CD14-positive monocyte (primary cell): Measurements from ENCODE around the gene PCDH1. TPM values are rescaled to one million over a fixed set of nuclear protein-coding genes. Genes with fewer than 3 reads are reported as not detected.
A peak's percentile ranks its signal among the peaks of the same experiment; 100 is the strongest.

Source experiments
- DNase-seq, 3 donors: peaks; one replicate each; pipeline ENCODE4 v3.0.0-alpha.2; 2011 to 2022
- H2AFZ ChIP-seq: 2 replicates; pipeline ENCODE4 v1.6.0; 2012; ENCODE audit warnings: mild to moderate bottlenecking, low read depth, low read length, inconsistent platforms; ENCODE audit not compliant: insufficient read depth, poor library complexity, severe bottlenecking
- H3K27ac ChIP-seq, 2 donors: 1 replicate in 1 of 2; 2 replicates in 1 of 2; pipeline ENCODE4 v1.5.1; 2012 to 2013; ENCODE audit warnings: low read length in 2 of 2, control low read depth in 1 of 2, inconsistent platforms in 1 of 2, low read depth in 1 of 2, mild to moderate bottlenecking in 1 of 2
- H3K27me3 ChIP-seq, 2 donors: one replicate each; pipeline versions ENCODE4 v1.6.0 to v1.6.1; 2011 to 2013; ENCODE audit warnings: low read length in 2 of 2; ENCODE audit not compliant: control insufficient read depth in 2 of 2, insufficient read depth in 2 of 2
- H3K36me3 ChIP-seq, 2 donors: replicated peaks in 1 of 2; 1 replicate in 1 of 2; 2 replicates in 1 of 2; pipeline versions ENCODE4 v1.5.1 to v1.6.1; 2012 to 2013; ENCODE audit warnings: low read length in 2 of 2, control low read depth in 1 of 2, inconsistent platforms in 1 of 2, mild to moderate bottlenecking in 1 of 2; ENCODE audit not compliant: insufficient read depth in 2 of 2, control insufficient read depth in 1 of 2
- H3K4me1 ChIP-seq, 2 donors: 1 replicate in 1 of 2; 2 replicates in 1 of 2; pipeline versions ENCODE4 v1.5.1 to v1.6.1; 2012 to 2013; ENCODE audit warnings: low read length in 2 of 2, control low read depth in 1 of 2, inconsistent platforms in 1 of 2, mild to moderate bottlenecking in 1 of 2, moderate library complexity in 1 of 2; ENCODE audit not compliant: insufficient read depth in 2 of 2, control insufficient read depth in 1 of 2
- H3K4me2 ChIP-seq: replicated peaks from 2 replicates; pipeline ENCODE3; 2012; ENCODE audit warnings: low read length, moderate library complexity, mild to moderate bottlenecking; ENCODE audit not compliant: poor library complexity, severe bottlenecking; ENCODE audit errors: extremely low read depth
- H3K4me3 ChIP-seq, 3 experiments: fragments of 200-600 bp in 1 of 3; sonication (generic) in 1 of 3; replicated peaks in 1 of 3; 1 replicate in 2 of 3; 2 replicates in 1 of 3; pipeline ENCODE4 v1.5.1; 2011 to 2013; ENCODE audit warnings: low read length in 3 of 3, mild to moderate bottlenecking in 3 of 3, control low read depth in 2 of 3, low read depth in 2 of 3, inconsistent platforms in 1 of 3, moderate library complexity in 1 of 3
- H3K79me2 ChIP-seq: 2 replicates; pipeline ENCODE4 v1.6.0; 2012; ENCODE audit warnings: mild to moderate bottlenecking, control low read depth, inconsistent platforms, low read length, moderate library complexity; ENCODE audit not compliant: insufficient read depth
- H3K9ac ChIP-seq: 2 replicates; pipeline ENCODE4 v1.6.0; 2017; ENCODE audit warnings: low read length, mild to moderate bottlenecking; ENCODE audit not compliant: insufficient read depth, poor library complexity, severe bottlenecking
- H3K9me3 ChIP-seq, 2 donors: replicated peaks in 1 of 2; 1 replicate in 1 of 2; 2 replicates in 1 of 2; pipeline versions ENCODE4 v1.5.1 to v1.6.1; 2012 to 2013; ENCODE audit warnings: low read length in 2 of 2, control low read depth in 1 of 2; ENCODE audit not compliant: control insufficient read depth in 1 of 2, insufficient read depth in 1 of 2
- H4K20me1 ChIP-seq: 2 replicates; pipeline ENCODE4 v1.6.0; 2012; ENCODE audit warnings: mild to moderate bottlenecking, low read length, control low read depth, moderate library complexity; ENCODE audit not compliant: insufficient read depth
- H3K27ac Mint-ChIP-seq, 7 donors: one replicate each; pipeline ENCODE4 v1.8.0; 2020; ENCODE audit warnings: mild to moderate bottlenecking in 7 of 7, mixed read lengths in 7 of 7, moderate library complexity in 6 of 7, inconsistent platforms in 2 of 7
- H3K27me3 Mint-ChIP-seq, 3 donors: one replicate each; pipeline ENCODE4 v1.8.0; 2021 to 2022; ENCODE audit warnings: low read depth in 3 of 3, mild to moderate bottlenecking in 3 of 3, mixed read lengths in 3 of 3, moderate library complexity in 3 of 3, inconsistent platforms in 1 of 3
- H3K36me3 Mint-ChIP-seq, 2 donors: one replicate each; pipeline ENCODE4 v1.8.0; 2020; ENCODE audit warnings: mixed read lengths in 2 of 2, inconsistent platforms in 1 of 2, mild to moderate bottlenecking in 1 of 2
- H3K4me1 Mint-ChIP-seq: one replicate; pipeline ENCODE4 v1.8.0; 2020; ENCODE audit warnings: mild to moderate bottlenecking, mixed read lengths
- H3K4me3 Mint-ChIP-seq, 2 donors: one replicate each; pipeline ENCODE4 v1.8.0; 2020; ENCODE audit warnings: mild to moderate bottlenecking in 2 of 2, mixed read lengths in 2 of 2, moderate library complexity in 1 of 2
- H3K9me3 Mint-ChIP-seq, 7 donors: one replicate each; pipeline ENCODE4 v1.8.0; 2020 to 2022; ENCODE audit warnings: mixed read lengths in 7 of 7, mild to moderate bottlenecking in 6 of 7, moderate library complexity in 6 of 7, inconsistent platforms in 2 of 7
- WGBS: methylation state at CpG from one replicate; pipeline ENCODE4 v1.1.5; 2013; ENCODE audit warnings: missing lambda C conversion rate; ENCODE audit not compliant: insufficient coverage; 5-methylcytosine and 5-hydroxymethylcytosine counted together
- intact Hi-C, 2 donors: fragments of 100-400 bp; cut with micrococcal nuclease; formaldehyde crosslinking; loops; one replicate each; pipeline versions ENCODE4 v1.15.0 to v1.15.1; 2023
- polyA plus RNA-seq, 3 donors: library from polyadenylated mRNA; depleted of rRNA in 1 of 3; unstranded in 2 of 3; stranded (reverse) in 1 of 3; fragments of 300-500 nt in 2 of 3; fragments of >200 nt in 1 of 3; fragmentation: Illumina TruSeq in 2 of 3; gene quantifications; 1 replicate in 2 of 3; 2 replicates in 1 of 3; pipeline ENCODE4 v1.2.3, GENCODE V29; 2012 to 2021
- TF ChIP-seq, protein P1 (sequence below): fragments of 200-600 bp; IDR thresholded peaks from one replicate; pipeline ENCODE4 v1.8.0; 2022; ENCODE audit warnings: antibody characterized with exemption, mild to moderate bottlenecking

PCDH1 gene
- polyA plus RNA-seq, 3 donors, result not detected

DNA sequence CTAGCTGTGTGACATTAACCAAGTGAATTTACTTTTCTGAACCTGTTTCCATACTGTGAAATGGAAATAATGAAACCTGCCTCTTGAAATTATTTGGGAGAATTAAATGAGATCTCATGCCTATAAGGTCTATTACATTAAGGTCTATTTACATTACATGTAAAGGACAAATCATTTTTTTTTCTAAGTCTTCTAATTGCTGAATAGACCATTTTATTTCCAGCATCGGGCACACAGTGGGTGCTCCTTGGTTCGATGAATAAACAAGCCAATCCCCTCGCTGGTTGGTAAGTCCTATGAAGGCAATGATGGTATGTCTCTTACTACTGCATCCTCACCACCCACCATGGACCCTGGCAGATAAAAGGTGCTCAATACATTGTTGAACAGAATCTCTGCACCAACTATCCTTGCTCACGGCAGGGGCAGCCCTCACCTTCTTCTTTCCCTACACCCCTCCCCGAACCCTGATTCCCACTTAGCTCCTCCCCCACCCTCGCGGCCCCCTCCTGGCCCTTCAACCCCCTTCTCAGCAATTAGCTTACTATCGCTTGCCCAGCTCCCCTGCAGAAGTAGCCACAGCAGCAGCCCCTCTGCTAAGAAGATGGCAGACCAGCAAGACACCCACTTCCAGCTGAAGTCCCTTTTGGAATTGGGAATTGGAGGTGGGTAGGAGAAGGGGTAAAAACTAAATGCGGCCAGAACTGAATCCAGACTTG, 3.0 kb downstream of the PCDH1 start:
- DNase-seq, result no peak

GRCh38 chr5:141874262-141874964, 3.8 kb downstream of the PCDH1 start:
- H3K4me3 ChIP-seq, result no peak overlapping the region
- peaks cover 2 to 32% of the 10 kb centered on the region in 2 donors for H3K9me3 ChIP-seq
- Mint-ChIP-seq H3K9me3 (peaks cover 0 to 21% (median 8%) of the 10 kb centered on the region in 7 donors), H3K27me3 (peaks cover 71 to 86% (median 75%) of the 10 kb centered on the region in 3 donors), H3K27ac (no peak overlapping the region), H3K36me3 (peaks cover 0 to 10% of the 10 kb centered on the region in 2 donors), H3K4me1 (peaks cover 20% of the 10 kb centered on the region), H3K4me3 (peak overlapping the region in 1 of 2 donors; percentile 68)
- no peak overlapping the region for H3K27ac ChIP-seq
- peaks cover 12 to 16% of the 10 kb centered on the region in 2 donors for H3K4me1 ChIP-seq
- DNase-seq, result no peak
- no peak overlapping the region for H3K9ac ChIP-seq
- no peak overlapping the region for H3K4me2 ChIP-seq
- peaks cover 45 to 74% of the 10 kb centered on the region in 2 donors for H3K27me3 ChIP-seq
- 77% methylated on average over 7 of the region's 16 CpGs for WGBS
- H4K20me1 ChIP-seq, result peaks cover 4% of the 10 kb centered on the region
- H2AFZ ChIP-seq, result no peak overlapping the region
- H3K36me3 ChIP-seq, result no peaks in the 10 kb centered on the region
- intact Hi-C loops, result no loop called here
- H3K79me2 ChIP-seq, result no peaks in the 10 kb centered on the region
- TF ChIP-seq, protein P1, sequence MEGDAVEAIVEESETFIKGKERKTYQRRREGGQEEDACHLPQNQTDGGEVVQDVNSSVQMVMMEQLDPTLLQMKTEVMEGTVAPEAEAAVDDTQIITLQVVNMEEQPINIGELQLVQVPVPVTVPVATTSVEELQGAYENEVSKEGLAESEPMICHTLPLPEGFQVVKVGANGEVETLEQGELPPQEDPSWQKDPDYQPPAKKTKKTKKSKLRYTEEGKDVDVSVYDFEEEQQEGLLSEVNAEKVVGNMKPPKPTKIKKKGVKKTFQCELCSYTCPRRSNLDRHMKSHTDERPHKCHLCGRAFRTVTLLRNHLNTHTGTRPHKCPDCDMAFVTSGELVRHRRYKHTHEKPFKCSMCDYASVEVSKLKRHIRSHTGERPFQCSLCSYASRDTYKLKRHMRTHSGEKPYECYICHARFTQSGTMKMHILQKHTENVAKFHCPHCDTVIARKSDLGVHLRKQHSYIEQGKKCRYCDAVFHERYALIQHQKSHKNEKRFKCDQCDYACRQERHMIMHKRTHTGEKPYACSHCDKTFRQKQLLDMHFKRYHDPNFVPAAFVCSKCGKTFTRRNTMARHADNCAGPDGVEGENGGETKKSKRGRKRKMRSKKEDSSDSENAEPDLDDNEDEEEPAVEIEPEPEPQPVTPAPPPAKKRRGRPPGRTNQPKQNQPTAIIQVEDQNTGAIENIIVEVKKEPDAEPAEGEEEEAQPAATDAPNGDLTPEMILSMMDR, result no peak

More for the DNA sequence above, 3.0 kb downstream of the PCDH1 start:
- Histone ChIP-seq H2AFZ (no peak overlapping the region), H3K27me3 (peaks cover 47 to 82% of the 10 kb centered on the region in 2 donors), H3K36me3 (no peaks in the 10 kb centered on the region), H3K9me3 (peaks cover 2 to 35% of the 10 kb centered on the region in 2 donors), H4K20me1 (peaks cover 4% of the 10 kb centered on the region), H3K4me1 (peaks cover 12 to 18% of the 10 kb centered on the region in 2 donors), H3K4me3 (no peak overlapping the region), H3K9ac (no peak overlapping the region), H3K79me2 (no peaks in the 10 kb centered on the region), H3K27ac (no peak overlapping the region), H3K4me2 (no peak overlapping the region)
- Mint-ChIP-seq H3K27me3 (peaks cover 73 to 91% (median 80%) of the 10 kb centered on the region in 3 donors), H3K4me3 (peak overlapping the region in 1 of 2 donors; percentile 68), H3K27ac (no peak overlapping the region), H3K36me3 (peaks cover 0 to 10% of the 10 kb centered on the region in 2 donors), H3K4me1 (peaks cover 22% of the 10 kb centered on the region), H3K9me3 (peaks cover 0 to 21% (median 8%) of the 10 kb centered on the region in 7 donors)
- 18% methylated on average over 1 of the region's 9 CpGs for WGBS
- intact Hi-C loops, result loop anchor here in 1 of 2 donors (5.0 kb wide), 1 partner anchor 173 kb away; no protein-coding TSS in a partner anchor
- TF ChIP-seq, protein P1, result no peak
